SKM-1 (cell line): ENCODE data around the gene GNAZ.

Experiments used
- DNase-seq: peaks from one replicate; lab custom pipeline; 2025; ENCODE audit not compliant: unreplicated experiment; lab: John Stamatoyannopoulos, UW

GNAZ gene

DNA sequence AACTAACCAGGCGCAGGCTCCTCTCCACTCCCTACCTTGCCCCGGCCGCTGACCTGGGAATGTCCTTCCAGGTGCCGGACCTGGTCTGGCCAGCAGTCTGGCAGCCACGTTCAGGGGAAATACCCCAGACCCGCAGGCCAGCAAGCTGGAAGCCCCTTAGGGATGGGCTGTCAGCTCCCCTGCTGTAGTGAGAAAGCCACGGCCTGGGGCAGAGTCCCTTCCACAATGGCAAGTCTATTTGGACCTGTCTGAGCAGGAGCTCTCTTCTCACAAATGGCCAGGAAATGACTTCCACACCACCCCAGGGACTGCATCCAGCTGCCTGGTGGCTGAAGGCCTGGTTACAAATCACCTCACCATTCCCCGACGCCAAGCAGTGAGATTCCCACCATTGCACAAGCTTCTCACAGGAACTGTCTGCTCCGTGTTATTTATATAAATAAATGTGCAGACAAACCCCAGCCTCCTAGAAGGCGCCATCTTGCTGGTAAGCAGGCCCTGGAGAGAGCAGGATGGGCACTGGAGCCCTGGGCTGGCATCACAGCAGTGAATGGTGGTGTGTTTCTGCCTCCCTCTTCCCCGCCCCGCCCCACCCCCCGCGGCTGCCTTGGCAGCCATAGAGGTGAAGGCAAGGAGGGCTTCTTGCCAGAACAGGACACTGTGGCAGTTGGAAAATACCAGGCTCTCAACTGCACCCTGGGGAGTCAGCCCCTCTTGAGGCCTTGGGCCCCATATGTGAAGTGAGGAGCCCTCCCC is 47.8 kb downstream of the GNAZ start:
- no peak for DNase-seq

DNA sequence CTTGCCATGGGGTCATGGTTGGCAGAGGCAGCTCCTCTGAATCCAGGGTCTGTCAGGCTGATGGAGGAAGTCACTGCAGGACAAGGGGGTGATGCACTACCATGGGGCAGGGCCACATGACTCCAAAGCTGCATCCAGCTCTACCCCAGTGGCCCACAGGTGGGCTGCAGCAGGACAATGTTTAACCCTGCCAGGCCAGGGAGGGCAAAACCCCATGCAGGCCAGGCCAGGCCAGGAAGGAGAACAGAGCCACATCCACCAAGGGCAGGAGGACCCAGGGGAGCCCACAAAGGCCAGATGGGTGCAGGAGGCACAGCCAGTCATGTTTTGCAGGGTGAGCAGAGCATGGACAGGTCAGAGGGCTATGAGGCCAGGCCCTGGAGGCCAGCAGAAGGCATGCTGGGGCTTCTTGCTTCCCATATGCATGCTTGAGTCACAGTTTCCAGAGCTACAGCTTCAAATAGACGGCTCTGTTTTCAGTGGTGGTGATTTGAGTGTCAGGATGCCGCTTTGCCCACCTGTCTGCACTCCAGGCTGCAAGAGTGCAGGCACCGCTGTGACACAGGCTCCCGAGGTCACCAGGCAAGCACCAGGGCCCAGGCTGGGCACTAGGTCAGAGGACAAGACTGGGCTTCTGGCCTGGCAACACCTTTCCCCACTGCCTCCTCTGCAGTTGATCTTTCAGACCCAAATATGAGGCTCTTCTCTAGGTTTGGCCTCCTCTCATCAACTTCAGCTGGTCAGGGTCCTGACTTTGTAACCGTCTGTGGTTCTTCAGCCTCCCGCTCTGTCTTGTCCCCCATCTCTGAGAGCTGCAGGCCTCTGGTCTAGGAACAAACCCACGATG is 48.6 kb downstream of the GNAZ start:
- DNase-seq = no peak

DNA sequence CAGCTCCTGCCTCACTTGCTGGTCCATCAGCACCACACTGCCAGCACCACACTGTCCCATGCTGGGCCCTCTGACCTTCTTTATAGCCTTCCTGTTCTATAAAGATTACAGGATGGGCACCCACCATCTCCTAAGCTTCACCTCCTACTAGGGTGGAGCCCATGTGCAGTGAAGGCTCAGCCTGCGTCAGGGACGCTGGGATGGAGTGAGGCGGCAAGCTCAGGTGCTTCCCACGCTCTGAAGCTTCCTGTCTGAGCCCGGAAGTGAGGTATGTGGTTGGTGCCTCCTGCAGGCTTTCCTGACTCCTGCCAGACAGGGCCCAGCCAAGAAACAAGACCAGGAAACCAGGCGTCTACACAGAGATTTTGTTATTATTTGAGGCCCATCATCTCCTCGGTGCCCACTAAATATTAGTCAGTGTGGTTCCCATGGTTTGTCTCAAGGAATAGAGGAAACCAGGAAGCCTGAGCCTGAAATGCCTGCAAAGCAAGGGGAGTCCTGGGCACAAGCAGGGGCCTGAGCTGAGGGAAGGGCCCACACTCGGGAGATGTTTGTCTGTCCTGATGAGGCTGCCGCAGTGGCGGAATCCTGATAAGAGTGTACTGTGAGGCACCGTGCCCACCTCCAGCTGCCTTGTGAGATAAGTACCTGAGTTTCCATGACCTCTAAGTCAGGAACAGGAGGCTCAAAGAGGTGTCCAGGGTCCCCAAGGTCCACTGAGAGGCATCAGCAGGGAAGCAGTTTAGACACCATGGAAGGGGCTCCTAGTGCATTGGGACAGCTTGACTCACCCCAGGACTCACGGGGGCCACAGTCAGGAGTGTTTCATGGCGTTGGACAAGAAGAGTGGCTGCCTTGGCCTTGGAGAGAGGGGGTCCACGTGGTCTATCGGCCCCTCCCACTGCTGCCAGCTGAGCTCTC is 49.4 kb downstream of the GNAZ start:
- no peak for DNase-seq

DNA sequence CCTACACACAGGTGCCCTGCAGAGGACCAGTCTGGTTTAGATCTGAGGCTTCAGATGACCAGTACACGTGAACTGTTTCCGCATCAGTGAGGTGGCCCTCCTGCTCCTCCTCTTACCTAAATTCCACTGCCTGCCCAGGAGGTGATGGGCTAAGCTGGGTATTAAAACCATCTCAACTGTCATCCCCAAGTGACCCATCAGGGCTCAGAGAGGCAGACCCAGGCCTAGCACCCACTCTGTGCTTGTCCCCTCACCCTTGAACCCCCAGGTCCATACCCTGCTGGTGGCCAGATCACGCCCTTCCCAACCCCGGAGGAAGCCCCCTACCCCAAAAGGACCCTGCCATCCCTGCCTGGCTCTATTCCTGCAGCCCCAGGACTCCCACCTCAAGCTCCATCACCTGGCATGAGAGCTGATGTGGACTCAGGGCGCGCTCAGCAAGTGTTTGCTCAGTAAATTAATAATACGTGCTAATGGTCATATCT is 50.1 kb downstream of the GNAZ start:
- no peak for DNase-seq

DNA sequence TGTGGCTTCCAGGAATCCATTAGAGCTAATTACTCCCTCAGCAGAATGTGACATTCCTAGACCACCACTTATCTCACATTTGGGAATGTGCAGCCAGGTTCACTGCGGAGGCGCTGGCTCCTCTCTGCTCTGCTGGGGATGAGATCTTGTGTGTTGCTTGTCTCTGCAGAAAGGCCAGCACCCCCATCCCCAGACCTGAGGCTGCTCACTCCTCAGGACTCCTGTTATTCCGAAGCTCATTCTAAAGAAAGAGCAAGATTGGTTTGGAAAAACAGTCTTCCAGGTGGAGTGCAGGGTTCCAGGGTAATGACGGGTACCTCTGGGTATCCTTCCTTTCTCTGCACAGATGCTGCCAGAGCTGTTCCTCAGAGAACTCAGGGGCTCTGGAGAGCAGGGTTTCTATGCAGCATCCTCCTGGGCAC is 50.7 kb downstream of the GNAZ start:
- DNase-seq = no peak

DNA sequence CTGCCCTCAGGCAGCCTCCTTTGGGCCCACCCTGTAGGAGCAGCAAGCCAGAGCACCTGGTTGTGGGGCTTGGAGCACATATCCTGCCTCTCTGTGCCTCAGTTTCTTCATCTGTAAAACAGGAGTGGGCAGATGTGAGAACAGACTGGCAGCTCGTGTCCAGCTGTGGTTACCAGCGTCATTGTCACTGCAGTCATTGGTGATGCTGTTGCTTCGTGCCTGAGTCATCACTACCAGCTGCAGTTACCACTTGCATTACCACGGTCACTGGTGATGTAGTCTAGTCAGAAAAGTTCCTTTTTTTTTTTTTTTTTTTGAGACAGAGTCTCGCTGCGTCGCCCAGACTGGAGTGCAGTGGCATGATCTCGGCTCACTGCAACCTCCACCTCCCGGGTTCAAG is 51.1 kb downstream of the GNAZ start:
- DNase-seq = no peak

DNA sequence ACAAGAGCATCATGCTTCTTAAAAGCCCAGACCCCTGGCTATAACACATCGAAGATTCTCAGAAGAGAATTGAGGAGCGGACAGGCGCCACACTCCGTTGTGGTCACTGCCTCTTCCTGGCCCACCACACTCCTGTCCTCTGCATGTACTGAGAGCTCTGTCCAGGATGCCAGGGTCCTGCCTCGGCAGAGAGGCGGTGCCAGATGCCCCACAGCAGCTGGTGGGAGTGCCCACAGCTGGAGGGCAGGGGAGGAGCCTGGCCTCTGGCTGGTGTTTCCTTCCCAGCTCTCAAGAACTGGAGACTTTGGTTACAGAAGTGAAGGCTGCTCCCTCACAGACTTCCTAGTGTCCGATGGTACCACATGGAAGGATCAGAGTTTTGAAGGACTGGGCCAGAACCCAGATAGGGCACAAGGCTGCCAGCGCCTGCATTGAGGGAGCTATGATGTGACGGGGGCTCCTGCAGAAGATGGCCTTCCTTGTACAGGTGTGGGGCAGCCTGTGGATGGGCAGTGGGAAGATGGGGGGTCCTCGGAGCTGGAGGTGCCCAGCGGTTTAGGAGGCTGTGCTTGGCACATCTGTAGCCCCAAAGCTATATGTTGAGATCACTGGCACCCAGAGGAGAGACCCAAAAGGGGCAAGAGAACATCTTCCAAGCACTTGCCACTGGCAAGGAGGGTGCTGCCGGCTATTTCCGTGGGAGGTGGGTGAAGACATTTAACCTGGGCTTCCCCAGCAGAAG is 52.1 kb downstream of the GNAZ start:
- no peak for DNase-seq

DNA sequence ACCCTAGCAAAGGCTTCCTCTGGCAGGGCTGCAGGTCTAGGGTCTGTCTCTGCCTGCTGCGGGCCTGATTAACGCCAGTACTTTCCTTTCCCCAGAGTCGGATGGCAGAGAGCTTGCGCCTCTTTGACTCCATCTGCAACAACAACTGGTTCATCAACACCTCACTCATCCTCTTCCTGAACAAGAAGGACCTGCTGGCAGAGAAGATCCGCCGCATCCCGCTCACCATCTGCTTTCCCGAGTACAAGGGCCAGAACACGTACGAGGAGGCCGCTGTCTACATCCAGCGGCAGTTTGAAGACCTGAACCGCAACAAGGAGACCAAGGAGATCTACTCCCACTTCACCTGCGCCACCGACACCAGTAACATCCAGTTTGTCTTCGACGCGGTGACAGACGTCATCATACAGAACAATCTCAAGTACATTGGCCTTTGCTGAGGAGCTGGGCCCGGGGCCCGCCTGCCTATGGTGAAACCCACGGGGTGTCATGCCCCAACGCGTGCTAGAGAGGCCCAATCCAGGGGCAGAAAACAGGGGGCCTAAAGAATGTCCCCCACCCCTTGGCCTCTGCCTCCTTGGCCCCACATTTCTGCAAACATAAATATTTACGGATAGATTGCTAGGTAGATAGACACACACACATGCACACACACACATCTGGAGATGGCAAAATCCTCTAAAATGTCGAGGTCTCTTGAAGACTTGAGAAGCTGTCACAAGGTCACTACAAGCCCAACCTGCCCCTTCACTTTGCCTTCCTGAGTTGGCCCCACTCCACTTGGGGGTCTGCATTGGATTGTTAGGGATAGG is 52.9 kb downstream of the GNAZ start:
- no peak for DNase-seq

DNA sequence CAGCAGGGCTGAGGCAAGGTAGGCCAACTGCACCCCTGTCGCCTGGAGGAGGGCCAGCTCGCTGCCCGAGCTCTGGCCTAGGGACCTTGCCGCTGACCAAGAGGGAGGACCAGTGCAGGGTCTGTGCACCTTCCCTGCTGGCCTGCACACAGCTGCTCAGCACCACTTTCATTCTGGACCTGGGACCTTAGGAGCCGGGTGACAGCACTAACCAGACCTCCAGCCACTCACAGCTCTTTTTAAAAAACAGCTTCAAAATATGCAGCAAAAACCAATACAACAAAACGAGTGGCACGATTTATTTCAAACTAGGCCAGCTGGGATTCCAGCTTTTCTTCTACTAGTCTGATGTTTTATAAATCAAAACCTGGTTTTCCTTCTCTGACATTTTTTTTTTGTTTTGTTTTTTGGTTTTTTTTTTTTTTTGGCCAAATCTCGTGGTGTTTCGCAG is 53.5 kb downstream of the GNAZ start:
- DNase-seq = no peak

DNA sequence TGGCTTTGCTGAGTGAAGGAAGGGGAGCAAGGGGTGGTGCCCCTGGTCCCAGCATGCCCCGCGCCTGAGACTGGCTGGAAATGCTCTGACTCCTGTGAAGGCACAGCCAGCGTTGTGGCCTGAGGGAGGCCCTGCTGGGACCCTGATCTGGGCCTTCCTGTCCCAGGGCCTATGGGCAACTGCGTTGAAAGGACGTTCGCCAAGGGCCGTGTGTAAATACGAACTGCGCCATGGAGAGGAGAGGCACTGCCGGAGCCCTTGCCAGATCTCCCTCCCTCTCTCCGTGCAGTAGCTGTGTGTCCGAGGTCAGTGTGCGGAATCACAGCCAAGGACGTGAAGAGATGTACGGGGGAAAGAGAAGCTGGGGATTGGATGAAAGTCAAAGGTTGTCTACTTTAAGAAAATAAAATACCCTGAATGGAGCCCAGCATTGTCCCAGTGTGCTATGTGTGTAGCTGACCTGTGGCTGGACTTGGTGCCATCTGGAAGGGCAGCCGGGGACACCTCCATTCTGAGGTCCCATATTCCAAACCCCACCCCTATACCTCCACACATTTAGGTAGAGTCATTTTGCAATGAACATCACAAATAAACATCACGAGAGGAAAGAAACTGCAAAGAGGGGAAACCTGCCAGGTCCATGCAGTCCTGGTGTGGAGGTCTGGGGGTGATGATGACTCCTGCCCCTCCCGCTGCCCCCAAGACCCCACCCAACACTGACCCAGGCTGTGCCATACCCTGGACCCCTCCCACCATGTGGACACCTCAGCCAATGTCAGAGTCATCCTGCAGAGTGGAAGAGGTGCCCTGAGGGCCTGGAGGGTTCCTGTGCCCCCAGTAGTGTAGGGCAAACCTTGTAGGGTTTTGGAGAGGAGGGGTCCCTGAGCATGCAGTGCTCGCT is 54.5 kb downstream of the GNAZ start:
- DNase-seq = no peak

DNA sequence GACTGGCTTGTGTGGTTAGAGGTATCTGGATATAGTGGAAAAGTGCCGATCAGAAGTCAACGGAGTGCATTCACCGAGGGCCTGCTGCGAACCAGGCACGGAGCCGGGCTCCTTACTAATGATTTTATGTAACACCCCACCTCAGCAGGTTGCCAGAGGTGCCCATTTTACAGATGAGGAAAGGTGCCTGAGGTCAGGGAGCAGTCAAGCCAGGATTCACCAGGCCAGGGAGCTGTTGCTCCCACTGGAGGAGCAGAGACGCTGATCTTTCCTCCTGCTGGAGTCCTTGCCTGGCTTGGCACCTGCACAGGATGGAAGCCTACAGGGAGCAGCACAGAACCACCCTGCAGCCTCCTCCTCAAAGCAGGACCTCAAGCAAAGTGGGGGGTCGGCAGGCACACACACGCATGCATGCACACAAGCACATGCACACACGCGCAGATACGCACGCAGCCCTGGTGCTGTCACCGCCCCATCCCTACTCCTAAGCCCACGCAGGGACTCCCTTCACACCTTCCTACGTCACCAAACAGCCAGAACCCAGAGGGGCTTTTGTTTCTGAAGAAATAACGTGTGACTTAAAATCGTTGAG is 55.3 kb downstream of the GNAZ start:
- no peak for DNase-seq

DNA sequence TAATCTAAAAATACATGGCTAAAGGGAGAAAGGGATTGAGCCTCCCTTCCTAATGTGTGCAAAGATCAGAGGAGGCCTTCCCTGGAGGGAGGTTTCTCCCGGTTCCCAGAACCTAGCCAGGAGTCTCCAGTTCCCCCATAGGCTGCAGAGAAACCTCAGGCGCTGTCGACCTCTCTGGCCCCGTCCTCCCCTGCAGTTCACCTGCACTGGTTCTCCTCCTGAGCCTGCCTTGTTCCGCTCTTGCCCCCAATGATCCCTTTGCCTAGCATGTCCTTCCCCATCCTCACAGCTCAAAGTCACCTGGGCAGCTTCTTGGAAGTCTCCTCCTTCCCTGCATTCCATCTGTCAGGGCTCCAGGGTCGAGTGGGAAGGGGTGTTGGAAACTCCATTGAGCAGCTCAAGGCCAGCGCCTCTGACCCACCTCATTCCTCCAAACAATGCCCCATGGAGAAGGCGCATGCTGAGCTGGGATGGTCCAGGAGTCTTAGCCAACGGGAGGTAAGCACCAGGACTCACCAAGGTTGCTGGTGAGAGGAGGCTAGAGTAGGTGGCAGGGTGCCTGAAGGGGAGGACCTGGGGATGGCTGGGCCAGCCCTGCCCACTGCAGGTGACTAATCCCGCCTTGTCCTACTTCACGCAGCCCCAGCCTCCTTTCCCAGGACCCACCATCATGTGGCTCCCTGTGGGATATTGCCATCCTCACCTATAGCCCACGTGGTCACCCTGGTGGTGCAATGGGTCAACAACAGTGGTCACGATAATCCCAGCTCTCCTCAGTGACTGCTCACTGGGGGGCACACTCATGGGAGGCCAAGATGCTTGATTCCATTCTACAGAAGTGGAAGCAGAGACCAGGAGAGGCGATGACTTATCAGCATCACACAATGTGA is 56.1 kb downstream of the GNAZ start:
- no peak for DNase-seq

DNA sequence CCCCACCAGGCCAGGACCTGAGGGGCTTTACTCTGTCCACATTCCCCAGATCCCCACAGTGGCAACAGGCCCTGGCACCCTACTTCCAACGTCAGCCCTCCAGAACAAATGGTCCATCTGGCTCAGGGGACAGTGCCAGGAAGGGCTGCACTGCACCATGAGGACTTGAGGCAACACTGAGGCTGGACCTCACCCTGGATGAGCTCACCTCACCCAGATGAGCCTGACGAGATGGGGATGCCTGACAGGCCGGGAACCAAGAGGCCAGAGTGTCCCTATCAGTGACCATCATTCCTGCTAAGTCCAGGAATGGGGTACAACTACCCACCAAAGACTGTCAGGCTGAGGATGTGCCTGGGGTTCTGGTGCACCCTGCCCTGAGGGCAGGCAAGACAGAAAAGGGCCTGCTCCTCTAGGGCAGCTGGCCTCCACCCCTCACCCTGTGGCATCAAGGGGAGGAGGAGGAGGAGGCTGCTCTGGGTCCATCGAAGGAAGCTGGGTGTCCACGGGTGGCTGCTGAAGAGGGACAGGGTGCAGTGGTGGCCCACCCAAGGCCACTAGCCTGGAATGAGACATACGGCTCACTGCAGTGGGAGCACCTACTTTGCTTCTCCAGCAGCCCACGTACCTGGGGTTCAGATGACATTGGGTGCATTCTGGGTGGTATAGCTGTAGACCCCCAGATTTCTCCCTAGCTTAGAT is 56.9 kb downstream of the GNAZ start:
- DNase-seq = no peak

DNA sequence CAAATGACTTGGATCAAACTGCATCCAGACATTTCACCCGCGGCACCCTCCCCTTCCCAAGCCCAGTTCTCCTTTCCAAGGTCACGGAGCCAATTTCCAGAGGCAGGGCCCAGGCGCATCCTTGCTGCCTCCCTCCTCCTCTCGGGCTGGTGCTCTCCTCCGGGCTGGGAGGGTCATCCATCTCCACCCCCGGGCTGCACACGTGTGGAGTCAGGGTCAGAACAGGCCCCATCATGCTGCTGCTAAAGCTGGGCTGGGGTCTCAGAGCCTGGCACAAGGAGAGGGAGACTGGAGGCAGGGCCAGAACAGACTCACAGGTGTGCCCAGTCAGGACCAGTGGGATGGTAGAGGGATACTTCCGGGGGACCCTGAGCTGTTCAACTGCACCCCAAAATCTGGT is 57.5 kb downstream of the GNAZ start:
- no peak for DNase-seq

DNA sequence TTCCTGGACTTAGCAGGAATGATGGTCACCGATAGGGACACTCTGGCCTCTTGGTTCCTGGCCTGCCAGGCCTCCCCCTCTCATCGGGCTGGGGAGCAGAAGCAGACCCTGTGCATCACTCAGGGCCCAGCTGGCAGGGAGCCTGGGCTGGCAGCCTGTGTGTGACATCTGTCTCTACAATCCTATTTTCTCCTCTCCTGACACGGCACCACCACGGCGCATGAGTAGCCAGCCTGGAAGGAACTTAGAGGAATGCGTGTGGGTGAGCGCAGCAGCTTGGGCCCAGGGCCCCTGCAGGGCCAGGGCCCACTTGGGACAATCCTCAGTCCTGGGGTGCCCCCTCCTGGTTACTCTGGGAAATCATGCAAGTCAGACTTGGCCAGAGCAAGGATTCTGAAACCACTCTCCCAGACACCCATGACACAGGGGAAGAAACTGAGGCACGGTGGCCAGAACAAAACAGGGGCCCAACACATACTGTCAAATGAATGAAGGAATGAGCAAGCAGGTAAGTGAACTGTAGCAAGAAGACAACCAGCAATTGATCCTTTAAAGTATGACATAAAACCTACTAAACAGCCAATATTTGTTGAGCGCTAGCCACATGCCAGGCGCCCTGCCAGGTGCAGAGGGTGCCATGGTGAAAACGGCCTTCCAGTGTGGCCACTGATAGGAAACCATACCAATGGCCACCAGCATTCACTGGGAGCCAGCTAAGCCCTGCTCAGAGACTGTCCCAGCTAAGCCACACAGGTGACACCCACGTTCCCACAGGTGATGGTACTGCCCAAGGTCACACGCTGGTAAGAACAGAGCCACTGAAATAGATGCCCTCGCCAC is 58.2 kb downstream of the GNAZ start:
- DNase-seq = peak; percentile 43

DNA sequence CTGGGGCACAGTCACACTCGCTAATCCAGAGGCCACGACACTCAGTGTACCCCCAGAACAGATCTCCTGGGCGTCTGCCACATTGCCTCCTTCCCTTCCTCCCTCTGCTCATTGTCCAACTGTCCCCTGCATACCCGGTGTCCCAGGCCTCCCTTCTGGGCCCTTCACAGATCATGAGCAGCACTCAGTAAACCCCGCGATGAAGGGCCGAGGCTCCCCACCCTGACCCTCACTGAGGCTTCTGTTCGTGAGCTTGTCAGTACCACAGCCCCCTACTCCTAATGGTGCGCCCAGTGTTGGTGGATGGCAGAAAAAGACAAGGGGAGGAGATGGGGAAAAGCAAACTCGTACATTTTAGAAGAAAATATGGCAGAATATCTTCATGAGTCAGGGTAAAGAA is 58.8 kb downstream of the GNAZ start:
- DNase-seq = no peak
